GOT3 (cell line): ENCODE data around the gene RBPMS2.

Source experiments
- DNase-seq: peaks from one replicate; lab custom pipeline; 2025; ENCODE audit warnings: mixed read lengths; lab: John Stamatoyannopoulos, UW

RBPMS2 gene

DNA sequence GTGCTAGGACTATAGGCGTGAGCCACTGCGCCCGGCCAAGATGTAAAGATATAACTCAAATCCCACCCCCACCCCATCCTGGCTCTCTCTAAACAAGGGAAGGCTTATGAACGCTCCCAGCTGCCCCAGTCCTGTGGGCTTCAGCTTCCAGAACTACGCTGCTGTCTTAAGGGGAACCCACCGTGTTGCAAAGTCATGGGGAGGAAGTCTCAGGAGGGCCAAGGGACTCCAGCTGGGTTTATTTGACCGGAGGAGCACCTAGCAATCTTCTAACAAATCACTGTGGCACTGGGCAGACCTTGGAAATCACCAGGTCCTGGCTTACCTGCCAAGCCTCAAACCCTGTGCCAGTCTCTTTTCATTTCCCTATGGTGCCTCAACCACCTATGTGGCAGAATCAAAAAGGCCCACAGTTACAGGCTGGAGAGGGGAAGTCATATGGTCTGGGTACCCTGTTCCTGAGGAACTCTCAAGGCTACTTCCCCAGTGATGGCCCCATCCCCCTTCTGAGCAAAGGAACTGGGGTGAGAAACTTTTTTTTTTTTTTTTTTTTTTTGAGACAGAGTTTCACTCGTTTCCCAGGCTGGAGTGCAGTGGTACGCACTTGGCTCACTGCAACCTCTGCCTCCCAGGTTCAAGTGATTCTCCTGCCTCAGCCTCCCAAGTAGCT, 83.4 kb downstream of the RBPMS2 start:
- no peak for DNase-seq

- no peak for DNase-seq
These were observed 84.7 kb downstream of the RBPMS2 start for GRCh38 chr15:64690578-64691296.

- DNase-seq = no peak
These were observed 85.4 kb downstream of the RBPMS2 start for GRCh38 chr15:64690008-64690407.
